ENCODE data around the gene KRT7.

The KRT7 gene

GRCh38 chr12:52224151-52224550 is 8.9 kb upstream of the KRT7 start:
- no peaks in the 10 kb centered on the region for H3K79me2 ChIP-seq (ENCODE audit: control insufficient read depth, insufficient read depth, low read length, unreplicated experiment)
- H3K4me3 ChIP-seq (ENCODE audit: low read depth, low read length), result no peak overlapping the region; the same call in 1 of the 2 replicates
- no peaks in the 10 kb centered on the region for H3K36me3 ChIP-seq (ENCODE audit: insufficient read depth, low read length)
- H3K27me3 ChIP-seq (ENCODE audit: insufficient read depth, low read length), result no peaks in the 10 kb centered on the region
- H2AFZ ChIP-seq (ENCODE audit: low read length, unreplicated experiment), result peak overlapping the region; percentile 91
- H3K4me1 ChIP-seq (ENCODE audit: control insufficient read depth, insufficient read depth, low read length, unreplicated experiment), result peaks cover 51% of the 10 kb centered on the region
- H3K27ac ChIP-seq (ENCODE audit: low read depth, low read length), result peak overlapping the region; percentile 93

- Histone ChIP-seq H3K36me3 (ENCODE audit: insufficient read depth, low read length) (no peaks in the 10 kb centered on the region), H3K27ac (ENCODE audit: low read depth, low read length) (no peak overlapping the region), H3K79me2 (ENCODE audit: control insufficient read depth, insufficient read depth, low read length, unreplicated experiment) (no peaks in the 10 kb centered on the region), H3K4me1 (ENCODE audit: control insufficient read depth, insufficient read depth, low read length, unreplicated experiment) (peaks cover 65% of the 10 kb centered on the region), H2AFZ (ENCODE audit: low read length, unreplicated experiment) (no peak overlapping the region), H3K27me3 (ENCODE audit: insufficient read depth, low read length) (no peaks in the 10 kb centered on the region), H3K4me3 (ENCODE audit: low read depth, low read length) (no peak overlapping the region)
Observed at GRCh38 chr12:52225752-52226151, 7.3 kb upstream of the KRT7 start.

DNA sequence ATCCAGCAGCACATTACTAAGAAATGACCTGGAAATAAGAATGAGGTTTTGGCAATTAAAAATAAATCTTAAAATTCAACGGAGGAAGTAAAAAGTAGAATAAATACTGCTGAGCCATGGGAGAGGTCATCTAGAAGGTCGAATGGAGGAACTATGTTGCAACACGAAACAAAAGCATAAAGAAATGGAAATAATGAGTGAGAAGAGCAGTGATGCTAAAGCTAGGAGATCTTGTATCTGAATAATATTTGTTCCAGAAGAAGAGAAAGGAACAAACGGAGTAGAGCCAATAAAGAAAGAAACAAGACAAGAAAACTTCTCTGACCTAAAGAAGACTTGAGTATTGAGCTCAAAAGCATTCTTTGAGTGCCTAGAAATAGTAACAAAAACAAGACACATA is 6.6 kb upstream of the KRT7 start:
- Histone ChIP-seq H3K4me3 (ENCODE audit: low read depth, low read length) (no peak overlapping the region), H3K36me3 (ENCODE audit: insufficient read depth, low read length) (no peaks in the 10 kb centered on the region), H3K27ac (ENCODE audit: low read depth, low read length) (peak overlapping the region; percentile 64), H3K79me2 (ENCODE audit: control insufficient read depth, insufficient read depth, low read length, unreplicated experiment) (no peaks in the 10 kb centered on the region), H2AFZ (ENCODE audit: low read length, unreplicated experiment) (no peak overlapping the region), H3K4me1 (ENCODE audit: control insufficient read depth, insufficient read depth, low read length, unreplicated experiment) (peaks cover 69% of the 10 kb centered on the region), H3K27me3 (ENCODE audit: insufficient read depth, low read length) (no peaks in the 10 kb centered on the region)

DNA sequence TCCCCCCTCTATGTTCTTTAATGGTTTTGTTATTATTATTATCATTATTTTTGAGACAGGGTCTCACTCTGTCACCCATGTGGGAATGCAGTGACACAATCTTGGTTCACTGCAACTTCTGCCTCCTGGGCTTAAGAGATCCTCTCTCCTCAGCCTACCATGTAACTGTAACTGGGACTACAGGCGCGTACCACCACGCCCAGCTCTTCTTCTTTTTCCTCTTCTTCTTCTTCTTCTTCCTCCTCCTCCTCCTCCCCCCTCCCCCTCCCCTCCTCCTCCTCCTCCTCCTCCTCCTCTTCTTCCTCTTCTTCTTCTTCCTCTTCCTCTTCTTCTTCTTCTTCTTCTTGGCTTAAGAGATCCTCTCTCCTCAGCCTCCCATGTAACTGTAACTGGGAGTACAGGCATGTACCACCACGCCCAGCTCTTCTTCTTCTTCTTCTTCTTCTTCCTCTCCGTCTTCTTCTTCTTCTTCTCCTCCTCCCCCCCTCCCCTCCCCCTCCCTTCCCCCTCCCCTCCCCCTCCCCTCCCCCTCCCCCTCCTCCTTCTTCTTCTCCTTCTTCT is 5.4 kb upstream of the KRT7 start:
- no peaks in the 10 kb centered on the region for H3K36me3 ChIP-seq (ENCODE audit: insufficient read depth, low read length)
- H3K27ac ChIP-seq (ENCODE audit: low read depth, low read length), result no peak overlapping the region
- H3K79me2 ChIP-seq (ENCODE audit: control insufficient read depth, insufficient read depth, low read length, unreplicated experiment), result no peaks in the 10 kb centered on the region
- H3K4me1 ChIP-seq (ENCODE audit: control insufficient read depth, insufficient read depth, low read length, unreplicated experiment), result peaks cover 63% of the 10 kb centered on the region
- H3K4me3 ChIP-seq (ENCODE audit: low read depth, low read length), result no peak overlapping the region
- no peaks in the 10 kb centered on the region for H3K27me3 ChIP-seq (ENCODE audit: insufficient read depth, low read length)
- no peak overlapping the region for H2AFZ ChIP-seq (ENCODE audit: low read length, unreplicated experiment)

DNA sequence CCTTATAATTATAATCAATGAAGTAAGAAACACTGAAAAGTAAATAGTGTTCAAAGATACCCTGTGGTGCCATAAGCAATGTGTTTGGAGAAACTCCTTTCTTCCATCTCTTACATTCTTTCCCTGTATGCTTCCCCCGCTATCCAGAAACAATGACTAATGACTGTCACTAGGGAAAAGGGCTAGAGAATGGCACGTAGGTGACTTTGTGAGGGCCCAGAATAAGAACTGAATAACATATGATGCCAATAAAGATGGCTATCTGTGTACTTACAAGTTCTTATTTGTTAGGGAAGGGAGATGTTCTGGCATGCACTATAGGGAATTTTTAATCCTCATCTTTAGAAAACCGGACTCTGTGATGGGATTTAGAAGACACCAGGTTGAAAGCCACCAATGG is 4.7 kb upstream of the KRT7 start:
- no peaks in the 10 kb centered on the region for H3K27me3 ChIP-seq (ENCODE audit: insufficient read depth, low read length)
- H2AFZ ChIP-seq (ENCODE audit: low read length, unreplicated experiment), result no peak overlapping the region
- peak overlapping the region; percentile 47; the same call in 1 of the 2 replicates for H3K27ac ChIP-seq (ENCODE audit: low read depth, low read length)
- H3K36me3 ChIP-seq (ENCODE audit: insufficient read depth, low read length), result no peaks in the 10 kb centered on the region
- H3K4me1 ChIP-seq (ENCODE audit: control insufficient read depth, insufficient read depth, low read length, unreplicated experiment), result peaks cover 56% of the 10 kb centered on the region
- no peaks in the 10 kb centered on the region for H3K79me2 ChIP-seq (ENCODE audit: control insufficient read depth, insufficient read depth, low read length, unreplicated experiment)
- H3K4me3 ChIP-seq (ENCODE audit: low read depth, low read length), result no peak overlapping the region

GRCh38 chr12:52228931-52229330 is 4.1 kb upstream of the KRT7 start:
- Histone ChIP-seq H3K79me2 (ENCODE audit: control insufficient read depth, insufficient read depth, low read length, unreplicated experiment) (no peaks in the 10 kb centered on the region), H3K27ac (ENCODE audit: low read depth, low read length) (peak overlapping the region; percentile 47; the same call in 1 of the 2 replicates), H3K36me3 (ENCODE audit: insufficient read depth, low read length) (no peaks in the 10 kb centered on the region), H3K27me3 (ENCODE audit: insufficient read depth, low read length) (no peaks in the 10 kb centered on the region), H2AFZ (ENCODE audit: low read length, unreplicated experiment) (no peak overlapping the region), H3K4me1 (ENCODE audit: control insufficient read depth, insufficient read depth, low read length, unreplicated experiment) (peaks cover 51% of the 10 kb centered on the region), H3K4me3 (ENCODE audit: low read depth, low read length) (no peak overlapping the region)

- Histone ChIP-seq H3K27ac (ENCODE audit: low read depth, low read length) (peak overlapping the region; percentile 95), H3K36me3 (ENCODE audit: insufficient read depth, low read length) (no peaks in the 10 kb centered on the region), H3K27me3 (ENCODE audit: insufficient read depth, low read length) (no peaks in the 10 kb centered on the region), H3K79me2 (ENCODE audit: control insufficient read depth, insufficient read depth, low read length, unreplicated experiment) (no peaks in the 10 kb centered on the region), H3K4me3 (ENCODE audit: low read depth, low read length) (no peak overlapping the region), H3K4me1 (ENCODE audit: control insufficient read depth, insufficient read depth, low read length, unreplicated experiment) (peaks cover 48% of the 10 kb centered on the region), H2AFZ (ENCODE audit: low read length, unreplicated experiment) (no peak overlapping the region)
Observed at GRCh38 chr12:52229836-52230343, 3.2 kb upstream of the KRT7 start.

DNA sequence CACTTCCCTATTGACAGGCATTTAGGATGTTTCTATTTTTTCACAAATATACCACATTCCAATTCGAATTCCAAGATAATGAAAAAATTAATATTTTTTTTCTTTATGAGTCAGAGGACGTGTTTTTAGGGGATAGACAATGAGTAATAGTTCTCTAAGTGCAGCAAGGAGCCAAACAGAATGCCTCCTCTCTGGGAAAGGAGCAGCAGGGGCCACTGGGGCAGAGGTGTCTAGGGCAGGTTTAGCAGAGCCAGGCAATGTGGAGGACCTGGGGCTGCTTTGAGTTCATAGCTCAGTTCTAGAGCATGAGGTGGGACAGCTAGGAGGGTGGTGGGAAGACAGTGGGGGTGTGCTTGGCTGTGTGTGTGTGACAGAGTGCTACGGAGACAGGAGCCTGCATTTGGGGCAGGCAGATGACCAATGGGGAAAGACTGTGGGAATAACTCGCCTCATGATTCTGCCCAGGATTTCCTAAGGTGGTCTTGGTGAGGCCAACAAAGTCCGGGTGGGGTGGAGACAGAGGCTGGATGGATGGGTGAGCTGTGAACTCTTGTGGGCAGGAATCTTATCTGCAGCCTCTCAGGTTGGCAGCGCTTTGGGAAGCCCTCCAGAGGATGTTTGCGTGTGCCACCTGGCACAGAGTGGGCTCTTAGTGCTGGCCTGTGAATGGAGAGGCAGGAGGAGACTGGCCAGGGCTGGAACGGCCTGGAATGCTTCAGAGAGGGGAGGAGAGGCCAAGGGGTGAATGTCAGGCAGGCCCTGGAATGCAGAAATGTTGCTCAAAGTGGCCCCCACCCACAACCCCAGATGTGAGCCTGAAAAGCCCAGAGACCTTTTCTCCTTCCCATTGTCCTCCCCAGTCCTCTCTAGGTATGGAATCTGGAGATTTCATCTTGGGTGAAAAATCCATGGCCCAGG is 2.4 kb upstream of the KRT7 start:
- H2AFZ ChIP-seq (ENCODE audit: low read length, unreplicated experiment), result no peak overlapping the region
- H3K4me1 ChIP-seq (ENCODE audit: control insufficient read depth, insufficient read depth, low read length, unreplicated experiment), result peaks cover 56% of the 10 kb centered on the region
- H3K4me3 ChIP-seq (ENCODE audit: low read depth, low read length), result peak overlapping the region; percentile 12; the same call in 1 of the 2 replicates
- no peaks in the 10 kb centered on the region for H3K36me3 ChIP-seq (ENCODE audit: insufficient read depth, low read length)
- H3K79me2 ChIP-seq (ENCODE audit: control insufficient read depth, insufficient read depth, low read length, unreplicated experiment), result no peaks in the 10 kb centered on the region
- peak overlapping the region; percentile 95 for H3K27ac ChIP-seq (ENCODE audit: low read depth, low read length)
- H3K27me3 ChIP-seq (ENCODE audit: insufficient read depth, low read length), result no peaks in the 10 kb centered on the region

DNA sequence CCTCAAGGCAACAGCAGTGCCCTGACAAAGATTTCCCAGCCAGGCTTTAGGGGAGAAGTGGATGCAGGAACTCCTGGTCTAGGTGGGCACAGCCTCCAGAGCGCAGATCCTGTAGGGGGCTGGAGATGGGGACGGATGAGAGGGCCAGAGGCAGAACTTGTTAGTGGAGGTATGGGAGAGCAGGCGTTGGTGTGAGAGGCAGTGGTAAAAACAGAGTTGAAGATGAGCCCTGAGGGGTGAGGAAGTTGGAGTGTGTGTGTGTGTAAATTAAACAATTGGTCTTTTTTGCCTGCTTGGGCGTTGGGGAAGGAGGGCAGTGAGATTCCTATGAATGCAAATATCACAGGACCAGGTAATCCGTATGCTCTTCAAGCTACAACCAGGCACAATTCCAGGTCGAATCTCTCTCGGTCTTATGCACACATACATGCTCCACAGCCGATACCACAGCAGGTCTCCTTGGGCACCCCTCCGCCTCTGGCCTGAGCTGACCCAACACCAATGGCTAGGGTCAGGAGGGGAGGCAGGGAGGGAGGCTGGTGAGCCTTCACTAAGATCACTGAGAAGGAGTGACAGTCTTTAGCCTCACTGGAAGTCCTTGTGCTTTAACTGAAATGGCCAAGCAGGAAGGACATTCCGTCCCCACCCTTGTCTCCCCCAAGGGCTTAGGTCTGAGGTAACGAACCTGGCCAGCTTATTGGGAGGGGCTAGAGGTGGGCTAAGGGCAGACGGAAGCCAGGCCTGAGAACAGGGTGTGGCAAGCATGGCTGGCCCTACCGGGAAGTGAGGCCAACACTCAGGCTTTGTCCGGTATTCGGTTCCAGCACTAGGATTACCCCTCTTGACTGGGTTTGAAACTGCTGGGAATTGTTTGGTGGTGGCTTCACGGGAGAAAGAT is 1.5 kb upstream of the KRT7 start:
- H2AFZ ChIP-seq (ENCODE audit: low read length, unreplicated experiment), result no peak overlapping the region

DNA sequence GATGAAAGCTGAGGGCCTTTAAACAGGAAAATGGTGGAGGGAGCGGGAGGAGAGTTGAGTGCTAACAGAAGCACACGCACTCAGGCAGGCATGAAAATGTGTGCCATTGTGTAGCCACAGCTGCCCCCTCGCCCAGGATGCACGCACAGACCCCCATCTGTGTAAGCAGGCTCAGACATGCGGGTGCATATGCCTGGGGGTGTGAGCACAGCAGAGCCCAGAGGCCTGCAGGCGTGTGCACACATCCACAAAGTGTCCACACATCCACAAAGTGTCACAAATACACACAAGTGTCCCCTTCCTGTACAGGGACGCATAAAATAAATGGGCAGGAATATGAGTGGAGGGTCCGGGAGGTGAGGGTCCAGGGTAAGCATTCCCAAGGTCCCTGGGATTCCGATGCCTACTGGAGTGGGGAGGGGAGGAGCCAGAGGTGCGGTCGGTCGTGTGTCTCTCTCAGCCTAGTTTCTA is 805 bp upstream of the KRT7 start:
- Histone ChIP-seq H3K4me1 (ENCODE audit: control insufficient read depth, insufficient read depth, low read length, unreplicated experiment) (peaks cover 65% of the 10 kb centered on the region), H3K27ac (ENCODE audit: low read depth, low read length) (peak overlapping the region; percentile 95), H3K36me3 (ENCODE audit: insufficient read depth, low read length) (no peaks in the 10 kb centered on the region), H3K4me3 (ENCODE audit: low read depth, low read length) (peak overlapping the region; percentile 63), H3K27me3 (ENCODE audit: insufficient read depth, low read length) (no peaks in the 10 kb centered on the region), H3K79me2 (ENCODE audit: control insufficient read depth, insufficient read depth, low read length, unreplicated experiment) (no peaks in the 10 kb centered on the region), H2AFZ (ENCODE audit: low read length, unreplicated experiment) (no peak overlapping the region)

More for the DNA sequence above, 1.5 kb upstream of the KRT7 start:
- Histone ChIP-seq H3K79me2 (ENCODE audit: control insufficient read depth, insufficient read depth, low read length, unreplicated experiment) (no peaks in the 10 kb centered on the region), H3K4me1 (ENCODE audit: control insufficient read depth, insufficient read depth, low read length, unreplicated experiment) (peaks cover 63% of the 10 kb centered on the region), H3K36me3 (ENCODE audit: insufficient read depth, low read length) (no peaks in the 10 kb centered on the region), H3K4me3 (ENCODE audit: low read depth, low read length) (no peak overlapping the region), H3K27ac (ENCODE audit: low read depth, low read length) (peak overlapping the region; percentile 95), H3K27me3 (ENCODE audit: insufficient read depth, low read length) (no peaks in the 10 kb centered on the region)
